GM18502 (cell line): ENCODE data around the gene NUP42.
"Not testable (repeated sequence)": the region's sequence is repeated elsewhere in the genome, so short reads cannot be mapped to it uniquely, and the experiment has no call there.

ENCODE experiments used
- ATAC-seq: cut with Tn5 transposase; IDR thresholded peaks from one replicate; pipeline ENCODE4 v1.9.1; 2021; ENCODE audit warnings: mild to moderate bottlenecking; ENCODE audit not compliant: unreplicated experiment, poor library complexity

Gene NUP42

GRCh38 chr7:23197745-23198144 is 15.9 kb downstream of the NUP42 start:
- not testable (repeated sequence) for ATAC-seq

GRCh38 chr7:23200331-23200730 is 18.5 kb downstream of the NUP42 start:
- ATAC-seq: no peak

- no peak for ATAC-seq
These were observed 22.4 kb downstream of the NUP42 start for GRCh38 chr7:23204241-23204640.

- no peak for ATAC-seq
These were observed 23.7 kb downstream of the NUP42 start for GRCh38 chr7:23205577-23205908.

- ATAC-seq: no peak
These were observed 24.3 kb downstream of the NUP42 start for GRCh38 chr7:23205909-23206767.

- no peak for ATAC-seq
These were observed 25.2 kb downstream of the NUP42 start for GRCh38 chr7:23207021-23207420.

- ATAC-seq: no peak
These were observed 26.0 kb downstream of the NUP42 start for GRCh38 chr7:23207884-23208283.

- ATAC-seq: no peak
These were observed 26.5 kb downstream of the NUP42 start for GRCh38 chr7:23208316-23208715.

- ATAC-seq: no peak
These were observed 28.7 kb downstream of the NUP42 start for GRCh38 chr7:23210506-23210905.

- no peak for ATAC-seq
These were observed 29.7 kb downstream of the NUP42 start for GRCh38 chr7:23211589-23211988.

- no peak for ATAC-seq
These were observed 30.5 kb downstream of the NUP42 start for GRCh38 chr7:23212395-23212794.

- no peak for ATAC-seq
These were observed 31.0 kb downstream of the NUP42 start for GRCh38 chr7:23212841-23213240.

GRCh38 chr7:23213755-23214154 is 31.9 kb downstream of the NUP42 start:
- no peak for ATAC-seq

- no peak for ATAC-seq
These were observed 32.6 kb downstream of the NUP42 start for GRCh38 chr7:23214423-23214822.

- no peak for ATAC-seq
These were observed 33.1 kb downstream of the NUP42 start for GRCh38 chr7:23214938-23215337.

- ATAC-seq: no peak
These were observed 34.2 kb downstream of the NUP42 start for GRCh38 chr7:23216021-23216420.

GRCh38 chr7:23218196-23218595 is 36.3 kb downstream of the NUP42 start:
- ATAC-seq: no peak

- ATAC-seq: no peak
These were observed 39.0 kb downstream of the NUP42 start for GRCh38 chr7:23220690-23221305.

- no peak for ATAC-seq
These were observed 40.7 kb downstream of the NUP42 start for GRCh38 chr7:23222439-23223030.

- not testable (repeated sequence) for ATAC-seq
These were observed 42.5 kb downstream of the NUP42 start for GRCh38 chr7:23224364-23224763.

- no peak for ATAC-seq
These were observed 45.1 kb downstream of the NUP42 start for GRCh38 chr7:23226844-23227450.
